HepG2 (cell line): ENCODE data around the gene FXYD6. TPM values are rescaled to one million over a fixed set of nuclear protein-coding genes. Genes with fewer than 3 reads are reported as not detected.

Source experiments
- ATAC-seq: fragments of 200-7000 bp; cut with Tn5 transposase; 3 replicates; pipeline ENCODE4 v1.9.1; 2020; ENCODE audit warnings: mild to moderate bottlenecking, moderate library complexity
- BruUV-seq: library from RNA; stranded (reverse); fragments of 400-500 nt; replicated peaks from 2 replicates; lab custom pipeline; 2021; lab: Mats Ljungman, UMichigan
- CTCF ChIA-PET: fragments of 300-600 bp; formaldehyde crosslinking; extraction: SDS; loops from one replicate; lab custom pipeline; 2021; ENCODE audit warnings: low total read pairs, inconsistent platforms, low intra/inter-chr PET ratio; lab: Yijun Ruan, JAX
- POLR2A ChIA-PET: fragments of 350-600 bp; sonication (Branson Sonifier 250); formaldehyde crosslinking; loops from one replicate; lab custom pipeline; 2020; ENCODE audit warnings: antibody characterized with exemption, inconsistent platforms; lab: Yijun Ruan, JAX
- DNase-seq: peaks from one replicate; pipeline ENCODE4 v3.0.0-alpha.2; 2015; ENCODE audit warnings: low spot score
- FAIRE-seq: peaks from 3 replicates; lab custom pipeline; 2011; peaks lifted over from hg19 to GRCh38; lab: Jason Lieb, UNC
- H2AFZ ChIP-seq: one replicate; pipeline ENCODE4 v1.6.1; 2011; ENCODE audit warnings: low read length, inconsistent platforms
- H3K27ac ChIP-seq: fragments of 300-600 bp; 3 replicates; pipeline ENCODE4 v1.8.0; 2011; ENCODE audit warnings: mixed run types, mild to moderate bottlenecking, mixed read lengths, low read length, inconsistent platforms; ENCODE audit not compliant: insufficient read depth; ENCODE audit errors: extremely low read length
- H3K27me3 ChIP-seq, 2 experiments: fragments of 200-600 bp in 1 of 2; 2 replicates in 1 of 2; 3 replicates in 1 of 2; pipeline versions ENCODE4 v1.6.0 to v1.8.0; 2011; ENCODE audit warnings: low read length in 2 of 2, mild to moderate bottlenecking in 2 of 2, moderate library complexity in 2 of 2, inconsistent platforms in 1 of 2; ENCODE audit not compliant: insufficient read depth in 2 of 2, control insufficient read depth in 1 of 2
- H3K36me3 ChIP-seq, 2 experiments: fragments of 200-600 bp in 1 of 2; replicated peaks in 1 of 2; 2 replicates in 1 of 2; 3 replicates in 1 of 2; pipeline versions ENCODE4 v1.5.1 to v1.8.0; 2011; ENCODE audit warnings: low read length in 2 of 2, inconsistent platforms in 1 of 2; ENCODE audit not compliant: insufficient read depth in 2 of 2, control insufficient read depth in 1 of 2
- H3K4me1 ChIP-seq: 2 replicates; pipeline ENCODE4 v1.5.1; 2012; ENCODE audit warnings: low read length, inconsistent platforms; ENCODE audit not compliant: insufficient read depth
- H3K4me2 ChIP-seq: 2 replicates; pipeline ENCODE4 v1.6.0; 2011; ENCODE audit warnings: low read depth, low read length, inconsistent platforms
- H3K4me3 ChIP-seq, 3 experiments: fragments of 200-600 bp in 1 of 3; sonication (generic), shearing (Covaris generic) in 1 of 3; replicated peaks in 1 of 3; 2 replicates each; pipeline ENCODE4 v1.5.1; 2011 to 2016; ENCODE audit warnings: low read length in 3 of 3, inconsistent platforms in 2 of 3, low read depth in 2 of 3, mild to moderate bottlenecking in 2 of 3, control low read depth in 1 of 3, mixed read lengths in 1 of 3; ENCODE audit not compliant: insufficient read depth in 1 of 3
- H3K79me2 ChIP-seq: one replicate; pipeline ENCODE4 v1.6.1; 2011; ENCODE audit warnings: low read length, inconsistent platforms; ENCODE audit not compliant: insufficient read depth
- H3K9ac ChIP-seq: 2 replicates; pipeline ENCODE4 v1.6.0; 2011; ENCODE audit warnings: mild to moderate bottlenecking, low read depth, low read length, inconsistent platforms; ENCODE audit not compliant: insufficient read depth
- H3K9me3 ChIP-seq: 2 replicates; pipeline ENCODE4 v1.5.1; 2012; ENCODE audit warnings: mild to moderate bottlenecking, low read length
- H4K20me1 ChIP-seq: 2 replicates; pipeline ENCODE4 v1.6.0; 2011; ENCODE audit warnings: inconsistent platforms, mild to moderate bottlenecking, low read length, moderate library complexity; ENCODE audit not compliant: insufficient read depth
- HNRNPK ChIP-seq: fragments of 200-400 bp; formaldehyde crosslinking; IDR thresholded peaks from 2 replicates; pipeline ENCODE4 v1.6.1; 2018; ENCODE audit warnings: low read length, low read depth, moderate library complexity, mild to moderate bottlenecking; ENCODE audit not compliant: poor library complexity, severe bottlenecking
- MLLT10 ChIP-seq: sonication (generic); formaldehyde crosslinking; IDR thresholded peaks from 2 replicates; pipeline ENCODE4 v1.4.0; 2020; ENCODE audit warnings: missing genetic modification reagents
- ZNF280D ChIP-seq: sonication (generic); formaldehyde crosslinking; IDR thresholded peaks from 2 replicates; pipeline ENCODE4 v1.5.1; 2020; ENCODE audit warnings: mild to moderate bottlenecking, missing genetic modification reagents
- ZNF704 ChIP-seq: sonication (generic); formaldehyde crosslinking; IDR thresholded peaks from 2 replicates; pipeline ENCODE4 v1.8.1; 2023; ENCODE audit warnings: mild to moderate bottlenecking, inconsistent platforms, moderate library complexity, missing genetic modification reagents, borderline replicate concordance
- ZSCAN20 ChIP-seq: sonication (generic); formaldehyde crosslinking; IDR thresholded peaks from 2 replicates; pipeline ENCODE4 v1.4.0; 2020; ENCODE audit warnings: missing genetic modification reagents, mild to moderate bottlenecking, borderline replicate concordance
- WGBS: methylation state at CpG from one replicate; pipeline ENCODE4 v1.1.6; 2017; ENCODE audit warnings: low lambda C conversion rate; 5-methylcytosine and 5-hydroxymethylcytosine counted together
- in situ Hi-C: cut with HindIII; loops from 2 replicates; pipeline ENCODE4 v1.10.0; 2017; ENCODE audit warnings: low pct_unique_long_range_greater_than_20kb; ENCODE audit not compliant: extremely low pct_ligation_motif_present
- intact Hi-C: fragments of 100-400 bp; cut with micrococcal nuclease; formaldehyde crosslinking; loops from one replicate; pipeline ENCODE4 v1.10.0; 2022; ENCODE audit not compliant: unreplicated experiment
- polyA plus RNA-seq, 8 experiments: library from polyadenylated mRNA; depleted of rRNA in 3 of 8; stranded (reverse) in 7 of 8; unstranded in 1 of 8; fragments of >200 nt; fragmentation: Illumina TruSeq in 4 of 8; extraction: Trizol in 4 of 8; gene quantifications; 2 replicates each; pipeline versions ENCODE4 v1.2.1 to v1.2.3, GENCODE V29; 2011 to 2016; ENCODE audit warnings: low read depth in 4 of 8, missing spikeins in 1 of 8, mixed read lengths in 1 of 8; ENCODE audit not compliant: insufficient read depth in 1 of 8
- total RNA-seq, 5 experiments: library from RNA; depleted of rRNA; stranded (reverse); fragments of >200 nt; fragmentation: Illumina TruSeq; extraction: Trizol; gene quantifications; 2 replicates each; pipeline ENCODE4 v1.2.3, GENCODE V29; 2016; ENCODE audit warnings: low read depth in 1 of 5

FXYD6 gene
- total and polyA plus RNA-seq, 2 of the 13 experiments (the other 11 are each of a cell fraction or from before 2014, with no cell fraction given), result not detected

- no peak overlapping the region for H3K27ac ChIP-seq
- no peak overlapping the region for H3K4me3 ChIP-seq
- no peaks in the 10 kb centered on the region for H4K20me1 ChIP-seq
- H3K9ac ChIP-seq, result no peak overlapping the region
- in situ Hi-C loops (no loop called here), intact Hi-C loops (no loop called here)
- 40% methylated on average over 3 of the region's 3 CpGs for WGBS
- no peaks in the 10 kb centered on the region for H3K4me1 ChIP-seq
- TF ChIP-seq HNRNPK (no peak), ZNF280D (CRISPR knock-in tag) (no peak), ZNF704 (CRISPR knock-in tag) (no peak), MLLT10 (CRISPR knock-in tag) (no peak), ZSCAN20 (CRISPR knock-in tag) (no peak)
- no peaks in the 10 kb centered on the region for H3K36me3 ChIP-seq
- FAIRE-seq (no peak), ATAC-seq (no peak), DNase-seq (no peak)
- H3K27me3 ChIP-seq, result peaks cover 0 to 7% of the 10 kb centered on the region in 2 experiments; a peak in 1 of 5 replicates
- no TSS peak for BruUV-seq
- no peaks in the 10 kb centered on the region for H3K79me2 ChIP-seq
- H3K9me3 ChIP-seq, result no peaks in the 10 kb centered on the region
- CTCF ChIA-PET, result no interaction called here
- POLR2A ChIA-PET, result no interaction called here
- no peak overlapping the region for H2AFZ ChIP-seq
- H3K4me2 ChIP-seq, result no peak overlapping the region
Measured at GRCh38 chr11:117892651-117893050, 16.2 kb upstream of the FXYD6 start.
